IMR-90 (cell line): ENCODE data around the gene ATRN. TPM values are rescaled to one million over a fixed set of nuclear protein-coding genes. Genes with fewer than 3 reads are reported as not detected.

Experiments used
- ATAC-seq: fragments of 200-7000 bp; cut with Tn5 transposase; 2 replicates; pipeline ENCODE4 v1.9.1; 2020; ENCODE audit warnings: low read depth, mild to moderate bottlenecking, moderate library complexity
- BruUV-seq: library from RNA; stranded (reverse); fragments of 400-500 nt; replicated peaks from 2 replicates; lab custom pipeline; 2021; lab: Mats Ljungman, UMichigan
- CTCF ChIA-PET: fragments of 300-600 bp; formaldehyde crosslinking; extraction: SDS; loops from one replicate; lab custom pipeline; 2021; ENCODE audit warnings: antibody characterized with exemption; lab: Yijun Ruan, JAX
- POLR2A ChIA-PET: fragments of 300-600 bp; sonication (Branson Sonifier 250); formaldehyde crosslinking; loops from one replicate; lab custom pipeline; 2022; ENCODE audit warnings: antibody characterized with exemption; ENCODE audit not compliant: unreplicated experiment; lab: Charles Lee
- DNase-seq: peaks from one replicate; pipeline ENCODE4 v3.0.0; 2013
- H2AFZ ChIP-seq: replicated peaks from 2 replicates; pipeline ENCODE3; 2013; ENCODE audit warnings: low read length, mild to moderate bottlenecking; ENCODE audit not compliant: poor library complexity
- H2AK5ac ChIP-seq: 2 replicates; pipeline ENCODE4 v1.6.1; 2013; ENCODE audit warnings: low read depth, low read length, inconsistent platforms
- H2AK9ac ChIP-seq: replicated peaks from 2 replicates; pipeline ENCODE3; 2013; ENCODE audit warnings: mild to moderate bottlenecking, low read depth, low read length, moderate library complexity; ENCODE audit not compliant: poor library complexity
- H2BK120ac ChIP-seq: 2 replicates; pipeline ENCODE4 v1.6.1; 2013; ENCODE audit warnings: low read depth, low read length, inconsistent platforms
- H2BK15ac ChIP-seq: 3 replicates; pipeline ENCODE4 v1.6.1; 2013; ENCODE audit warnings: low read depth, low read length, inconsistent platforms
- H2BK20ac ChIP-seq: 2 replicates; pipeline ENCODE4 v1.6.1; 2013; ENCODE audit warnings: low read depth, mild to moderate bottlenecking, inconsistent platforms, low read length, moderate library complexity
- H2BK5ac ChIP-seq: 2 replicates; pipeline ENCODE4 v1.6.1; 2013; ENCODE audit warnings: mild to moderate bottlenecking, low read depth, low read length, inconsistent platforms; ENCODE audit not compliant: poor library complexity, severe bottlenecking
- H3K14ac ChIP-seq: replicated peaks from 2 replicates; pipeline ENCODE4 v1.6.1; 2013; ENCODE audit warnings: low read depth, low read length, inconsistent platforms
- H3K18ac ChIP-seq: 2 replicates; pipeline ENCODE4 v1.6.1; 2013; ENCODE audit warnings: low read depth, low read length, control low read depth
- H3K23ac ChIP-seq: 2 replicates; pipeline ENCODE4 v1.6.1; 2013; ENCODE audit warnings: low read depth, low read length, inconsistent platforms
- H3K27ac ChIP-seq: 2 replicates; pipeline ENCODE4 v1.5.1; 2013; ENCODE audit warnings: mild to moderate bottlenecking, control low read depth, low read length; ENCODE audit not compliant: insufficient read depth
- H3K27me3 ChIP-seq: 2 replicates; pipeline ENCODE4 v1.6.1; 2013; ENCODE audit warnings: low read length; ENCODE audit not compliant: control insufficient read depth, insufficient read depth
- H3K36me3 ChIP-seq: 2 replicates; pipeline ENCODE4 v1.6.1; 2013; ENCODE audit warnings: low read length, mixed read lengths; ENCODE audit not compliant: control insufficient read depth, insufficient read depth
- H3K4ac ChIP-seq: 2 replicates; pipeline ENCODE4 v1.6.1; 2013; ENCODE audit warnings: low read depth, low read length, inconsistent platforms
- H3K4me1 ChIP-seq: 2 replicates; pipeline ENCODE4 v1.6.1; 2013; ENCODE audit warnings: low read length, mixed read lengths; ENCODE audit not compliant: control insufficient read depth, insufficient read depth
- H3K4me2 ChIP-seq: 2 replicates; pipeline ENCODE4 v1.6.1; 2013; ENCODE audit warnings: low read depth, mild to moderate bottlenecking, control low read depth, low read length, moderate library complexity
- H3K4me3 ChIP-seq: 2 replicates; pipeline ENCODE4 v1.5.1; 2013; ENCODE audit warnings: low read depth, mild to moderate bottlenecking, control low read depth, low read length, moderate library complexity; ENCODE audit not compliant: insufficient read depth
- H3K56ac ChIP-seq: 2 replicates; pipeline ENCODE4 v1.6.1; 2013; ENCODE audit warnings: low read length, inconsistent platforms; ENCODE audit not compliant: insufficient read depth; ENCODE audit errors: extremely low read depth
- H3K79me1 ChIP-seq, 2 experiments: 2 replicates each; pipeline ENCODE4 v1.6.1; 2013; ENCODE audit warnings: low read length in 2 of 2, inconsistent platforms in 1 of 2, low read depth in 1 of 2
- H3K9ac ChIP-seq: 2 replicates; pipeline ENCODE4 v1.6.1; 2013; ENCODE audit warnings: low read depth, low read length, control low read depth
- H3K9me1 ChIP-seq: 2 replicates; pipeline ENCODE4 v1.6.1; 2013; ENCODE audit warnings: low read length, inconsistent platforms; ENCODE audit not compliant: insufficient read depth
- H3K9me3 ChIP-seq: 2 replicates; pipeline ENCODE4 v1.6.1; 2013; ENCODE audit warnings: low read length; ENCODE audit not compliant: control insufficient read depth, insufficient read depth
- H4K20me1 ChIP-seq: 2 replicates; pipeline ENCODE4 v1.6.1; 2013; ENCODE audit warnings: low read length, inconsistent platforms; ENCODE audit not compliant: insufficient read depth
- H4K5ac ChIP-seq: 2 replicates; pipeline ENCODE4 v1.6.1; 2013; ENCODE audit warnings: mild to moderate bottlenecking, low read depth, low read length, control low read depth
- H4K8ac ChIP-seq, 2 experiments: 2 replicates each; pipeline ENCODE4 v1.6.1; 2013; ENCODE audit warnings: low read depth in 2 of 2, low read length in 2 of 2, control low read depth in 1 of 2, inconsistent platforms in 1 of 2
- H4K91ac ChIP-seq: 2 replicates; pipeline ENCODE4 v1.6.1; 2013; ENCODE audit warnings: low read depth, low read length, inconsistent platforms; ENCODE audit not compliant: insufficient read depth
- CEBPB ChIP-seq: IDR thresholded peaks from 2 replicates; pipeline ENCODE4 v1.6.1; 2012; ENCODE audit warnings: low read depth, low read length, improper control_type of control experiment
- CTCF ChIP-seq: conservative IDR thresholded peaks from 2 replicates; pipeline ENCODE4 v1.5.1; 2012; ENCODE audit warnings: mild to moderate bottlenecking, low read depth, low read length, improper control_type of control experiment
- ELK1 ChIP-seq: fragments of 150-350 bp; IDR thresholded peaks from 2 replicates; pipeline ENCODE4 v1.6.1; 2016; ENCODE audit warnings: low read depth, mild to moderate bottlenecking, low read length, moderate library complexity, borderline replicate concordance
- FOS ChIP-seq: fragments of 150-350 bp; IDR thresholded peaks from 2 replicates; pipeline ENCODE4 v1.6.1; 2016; ENCODE audit warnings: low read depth, low read length
- MAZ ChIP-seq: IDR thresholded peaks from 2 replicates; pipeline ENCODE4 v1.6.1; 2012; ENCODE audit warnings: low read depth, mild to moderate bottlenecking, low read length, improper control_type of control experiment, moderate library complexity, borderline replicate concordance
- MXI1 ChIP-seq: IDR thresholded peaks from 2 replicates; pipeline ENCODE4 v1.6.1; 2012; ENCODE audit warnings: low read depth, mild to moderate bottlenecking, low read length, moderate library complexity, borderline replicate concordance
- NFE2L2 ChIP-seq: fragments of 150-350 bp; IDR thresholded peaks from 2 replicates; pipeline ENCODE4 v1.6.1; 2016; ENCODE audit warnings: low read depth, mild to moderate bottlenecking, low read length
- POLR2A ChIP-seq: IDR thresholded peaks from 2 replicates; pipeline ENCODE4 v1.6.1; 2012; ENCODE audit warnings: mild to moderate bottlenecking, low read depth, low read length
- RAD21 ChIP-seq: IDR thresholded peaks from 2 replicates; pipeline ENCODE4 v1.6.1; 2012; ENCODE audit warnings: low read length, improper control_type of control experiment
- RFX5 ChIP-seq: IDR thresholded peaks from 2 replicates; pipeline ENCODE4 v1.8.0; 2012; ENCODE audit warnings: low read depth, mild to moderate bottlenecking, low read length, moderate library complexity
- WGBS, 2 experiments: methylation state at CpG; one replicate each; pipeline versions ENCODE4 v1.1.5 to v1.1.7; 2013; ENCODE audit warnings: missing lambda C conversion rate in 2 of 2; ENCODE audit not compliant: insufficient read length in 1 of 2; ENCODE audit errors: extremely low coverage in 2 of 2; 5-methylcytosine and 5-hydroxymethylcytosine counted together
- dilution Hi-C: fragments of 300-500 bp; cut with HindIII; formaldehyde crosslinking; loops from one replicate; pipeline ENCODE4 v1.14.3; 2018; ENCODE audit warnings: low sequenced_read_pairs; ENCODE audit not compliant: unreplicated experiment
- in situ Hi-C: fragments of 300-500 bp; cut with MboI; formaldehyde crosslinking; loops from 3 replicates; pipeline ENCODE4 v1.14.3; 2019; ENCODE audit warnings: low sequenced_read_pairs, inconsistent platforms, mixed read lengths
- intact Hi-C: fragments of 100-400 bp; cut with micrococcal nuclease; formaldehyde crosslinking; loops from 2 replicates; pipeline ENCODE4 v1.10.0; 2022
- polyA plus RNA-seq, 3 experiments: library from polyadenylated mRNA; depleted of rRNA; stranded (reverse); fragments of >200 nt; gene quantifications; 2 replicates each; pipeline ENCODE4 v1.2.3, GENCODE V29; 2012; ENCODE audit warnings: low replicate concordance in 1 of 3
- total RNA-seq: library from RNA; depleted of rRNA; stranded (reverse); fragments of >200 nt; gene quantifications from 2 replicates; pipeline ENCODE4 v1.2.3, GENCODE V29; 2012

Gene ATRN
- total and polyA plus RNA-seq, 2 of the 4 experiments (the other 2 are of a cell fraction): 32.3 to 46.2 TPM

GRCh38 chr20:3670511-3670910, 199.7 kb downstream of the ATRN start:
- CTCF ChIA-PET: interaction anchor here (0.8 kb wide), 1 partner anchor 98 kb away, joined by 3 read pairs; no protein-coding TSS in a partner anchor

More at GRCh38 chr20:3670511-3670910, 199.7 kb downstream of the ATRN start:
- Histone ChIP-seq H2AK5ac (no peak overlapping the region), H3K4ac (no peak overlapping the region), H3K4me1 (0 out of 2 replicates have a peak, but pooled peaks cover 3% of the 10 kb centered on the region), H4K8ac (no peak overlapping the region), H2BK20ac (no peak overlapping the region), H2AK9ac (no peak overlapping the region), H3K18ac (no peak overlapping the region), H3K23ac (no peak overlapping the region), H2AFZ (peak overlapping the region; percentile 51), H3K4me2 (no peak overlapping the region), H2BK120ac (no peak overlapping the region), H3K9ac (no peak overlapping the region), H4K20me1 (no peaks in the 10 kb centered on the region), H3K14ac (no peak overlapping the region), H3K9me1 (no peaks in the 10 kb centered on the region), H2BK5ac (no peak overlapping the region), H3K27ac (no peak overlapping the region), H3K9me3 (no peaks in the 10 kb centered on the region), H3K27me3 (peaks cover 50% of the 10 kb centered on the region), H4K91ac (no peak overlapping the region), H2BK15ac (no peak overlapping the region), H3K36me3 (no peaks in the 10 kb centered on the region), H3K79me1 (no peaks in the 10 kb centered on the region), H3K4me3 (no peak overlapping the region), H4K5ac (no peak overlapping the region), H3K56ac (no peak overlapping the region)
- intact Hi-C loops: loop anchor here (10.0 kb wide), 1 partner anchor 414 kb away; no protein-coding TSS in a partner anchor
- POLR2A ChIA-PET: no interaction called here
- DNase-seq (peak; percentile 19), ATAC-seq (peak; percentile 56)
- BruUV-seq: no TSS peak
- 0% methylated on average over 3 of the region's 6 CpGs; no CpG with 5 or more reads in 1 of the 2 experiments for WGBS, 2 experiments
- TF ChIP-seq RFX5: no peak
- no peak for TF ChIP-seq NFE2L2
- TF ChIP-seq CTCF: peak; percentile 23; the same call in 1 of the 2 replicates
- peak; percentile 15; the same call in 1 of the 2 replicates for TF ChIP-seq RAD21
- TF ChIP-seq FOS: no peak
- no peak for TF ChIP-seq CEBPB
- TF ChIP-seq MAZ: no peak
- TF ChIP-seq POLR2A: no peak
- no peak for TF ChIP-seq MXI1
- no peak for TF ChIP-seq ELK1
- in situ Hi-C loops: no loop called here
- dilution Hi-C loops: no loop called here
